Ramos (cell line): ENCODE measurements around the gene SNX14.
"Not testable (repeated sequence)": the region's sequence is repeated elsewhere in the genome, so short reads cannot be mapped to it uniquely, and the experiment has no call there.

ENCODE experiments used
- in situ Hi-C: fragments of 300-500 bp; cut with MboI; formaldehyde crosslinking; loops from one replicate; pipeline ENCODE4 v1.14.3; 2022; ENCODE audit warnings: low sequenced_read_pairs; ENCODE audit not compliant: unreplicated experiment

The SNX14 gene

DNA sequence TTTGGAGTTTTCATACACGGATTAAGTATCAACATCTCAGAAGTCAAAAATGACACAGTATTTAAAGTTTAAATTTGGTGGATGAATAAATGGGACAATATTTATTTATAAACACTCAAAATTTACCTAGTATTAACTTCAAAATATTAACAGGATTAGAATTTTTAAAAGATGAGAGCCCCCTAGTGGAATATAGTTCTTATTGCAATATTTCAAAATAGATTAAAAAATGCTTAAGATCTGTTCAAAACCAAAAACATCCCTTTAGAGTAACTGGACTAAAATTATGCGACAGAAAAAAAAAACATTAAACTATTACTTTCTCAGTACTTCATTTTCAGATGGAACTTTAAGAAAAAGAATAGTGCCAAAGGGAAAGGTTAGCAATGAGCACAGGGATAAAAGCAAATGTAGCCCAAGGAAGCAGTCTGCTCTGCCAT is 56.6 kb downstream of the SNX14 start:
- in situ Hi-C loops, result no loop called here

DNA sequence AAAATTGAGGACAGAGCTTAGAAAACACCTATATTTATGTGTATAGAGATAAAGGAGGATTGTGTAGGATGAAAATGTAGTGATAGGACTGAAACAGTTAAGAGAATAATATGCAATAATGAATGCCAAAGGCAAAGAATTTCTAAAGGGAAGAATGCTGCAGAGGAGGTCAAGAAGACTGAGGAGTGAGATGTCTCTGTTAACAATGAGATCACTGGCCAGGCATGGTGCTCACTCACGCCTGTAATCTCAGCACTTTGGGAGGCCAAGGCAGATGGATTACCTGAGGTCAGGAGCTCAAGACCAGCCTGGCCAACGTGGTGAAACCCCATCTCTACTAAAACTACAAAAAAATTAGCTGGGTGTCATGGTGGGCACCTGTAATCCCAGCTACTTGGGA is 69.4 kb downstream of the SNX14 start:
- in situ Hi-C loops, result not testable (repeated sequence)

DNA sequence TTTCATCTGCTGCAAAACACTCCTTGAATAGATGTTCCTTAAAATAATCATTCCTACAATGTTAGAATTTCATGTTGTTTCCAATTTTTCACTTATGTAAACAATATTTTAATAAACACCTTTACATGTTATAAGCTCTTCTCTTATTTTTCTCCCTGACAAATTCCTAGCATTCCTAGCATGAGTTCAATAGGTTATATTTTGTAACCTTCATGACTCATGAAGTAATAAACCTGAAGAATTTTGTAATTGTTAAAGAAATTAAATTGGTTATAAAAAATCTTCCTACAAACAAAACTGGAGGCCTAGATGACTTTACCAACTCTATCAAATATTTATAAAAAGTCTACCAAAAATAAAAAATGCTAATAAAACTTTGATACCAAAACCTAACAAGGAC is 77.5 kb downstream of the SNX14 start:
- in situ Hi-C loops, result no loop called here

DNA sequence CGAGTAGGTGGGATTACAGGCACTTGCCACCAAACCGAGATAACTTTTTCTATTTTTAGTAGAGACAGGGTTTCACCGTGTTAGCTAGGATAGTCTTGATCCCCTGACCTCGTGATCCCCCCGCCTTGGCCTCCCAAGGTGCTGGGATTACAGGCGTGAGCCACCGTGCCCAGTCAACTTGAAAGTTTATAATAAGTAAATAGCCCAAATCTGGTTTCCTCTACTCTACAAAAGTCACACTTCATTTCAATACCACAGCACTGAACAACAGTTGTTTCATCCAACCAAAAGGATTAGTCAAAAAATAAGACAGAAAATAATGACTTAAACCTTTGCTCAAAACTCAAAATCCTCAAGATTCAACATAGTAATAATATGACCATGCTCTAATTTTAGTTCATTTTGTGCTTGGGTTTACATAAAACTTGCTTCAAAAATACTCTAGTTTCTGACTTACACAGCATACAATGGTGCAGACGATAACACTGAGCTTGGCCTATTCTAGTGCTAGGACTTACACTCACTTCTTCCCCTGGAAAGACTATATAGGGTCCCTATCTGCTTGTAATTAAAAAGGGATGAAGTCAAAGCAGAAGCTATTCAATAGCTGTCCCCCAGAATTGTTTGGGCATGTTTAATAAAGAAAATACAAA is 87.1 kb downstream of the SNX14 start:
- in situ Hi-C loops, result no loop called here

DNA sequence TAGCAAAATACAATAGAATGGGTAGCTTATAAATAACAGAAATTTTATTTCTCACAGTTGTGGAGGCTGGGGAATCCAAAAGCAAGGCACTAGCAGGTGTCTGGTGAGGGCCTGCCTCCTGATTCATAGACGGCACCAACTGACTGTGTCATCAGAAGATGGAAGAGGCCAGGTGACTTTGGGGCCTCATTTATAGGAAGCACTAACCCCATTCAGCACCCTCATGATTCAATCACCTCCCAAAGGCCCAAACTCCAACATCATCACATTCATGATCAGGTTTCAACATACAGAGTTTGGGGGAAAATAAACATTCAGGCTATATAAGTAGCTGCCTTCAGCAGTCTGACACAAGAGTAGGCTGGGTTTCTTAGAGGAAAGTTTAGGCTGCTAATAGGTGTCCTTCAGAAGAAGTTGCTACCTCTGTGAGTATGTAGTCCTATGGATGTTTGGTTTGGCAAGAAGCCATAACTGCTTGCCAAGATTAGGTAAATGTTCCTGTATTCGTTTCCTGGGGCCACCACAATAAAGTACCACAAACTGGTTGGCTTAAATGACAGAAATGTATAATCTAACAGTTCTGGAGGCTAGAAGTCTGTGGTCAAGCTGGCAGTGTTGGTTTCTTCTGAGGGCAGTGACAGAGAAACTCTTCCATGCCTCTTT is 94.9 kb downstream of the SNX14 start:
- in situ Hi-C loops, result no loop called here

DNA sequence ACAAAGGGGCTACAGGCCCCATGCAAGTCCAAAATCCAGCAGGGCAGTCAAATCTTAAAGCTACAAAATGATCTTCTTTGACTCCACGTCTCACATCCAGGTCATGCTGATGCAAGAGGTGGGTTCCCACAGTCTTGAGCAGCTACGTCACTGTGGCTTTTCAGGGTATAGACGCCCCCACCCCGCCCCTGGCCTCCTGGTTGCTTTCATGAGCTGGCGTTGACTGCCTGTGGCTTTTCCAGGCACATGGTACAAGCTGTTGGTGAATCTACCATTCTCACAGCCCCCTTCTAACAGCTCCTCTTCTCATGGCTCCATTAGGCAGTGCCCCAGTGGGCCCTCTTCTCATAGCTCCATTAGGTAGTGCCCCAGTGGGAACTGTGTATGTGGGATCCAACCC is 96.8 kb downstream of the SNX14 start:
- in situ Hi-C loops, result no loop called here

DNA sequence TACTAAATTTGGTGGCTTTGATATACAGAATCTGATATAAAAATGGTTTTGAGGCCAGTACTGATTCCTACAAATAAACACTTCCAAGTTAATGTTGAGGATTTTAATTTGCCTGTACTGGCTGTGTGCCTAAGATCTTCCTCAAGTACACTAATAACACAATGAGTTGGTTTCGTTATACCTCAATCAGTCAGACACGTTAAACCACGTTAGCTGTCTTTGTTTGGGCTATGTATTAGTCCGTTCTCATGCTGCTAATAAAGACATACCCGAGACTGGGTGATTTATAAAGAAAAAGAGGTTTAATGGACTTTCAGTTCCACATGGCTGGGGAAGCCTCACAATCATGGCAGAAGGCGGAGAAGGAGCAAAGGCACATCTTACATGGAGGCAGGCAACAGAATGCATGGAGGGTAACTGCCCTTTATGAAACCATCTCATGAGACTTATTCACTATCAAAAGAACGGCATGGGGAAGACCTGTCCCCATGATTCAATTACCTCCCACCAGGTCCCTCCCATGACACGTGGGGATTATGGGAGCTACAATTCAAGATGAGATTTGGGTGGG is 97.6 kb downstream of the SNX14 start:
- in situ Hi-C loops, result no loop called here

DNA sequence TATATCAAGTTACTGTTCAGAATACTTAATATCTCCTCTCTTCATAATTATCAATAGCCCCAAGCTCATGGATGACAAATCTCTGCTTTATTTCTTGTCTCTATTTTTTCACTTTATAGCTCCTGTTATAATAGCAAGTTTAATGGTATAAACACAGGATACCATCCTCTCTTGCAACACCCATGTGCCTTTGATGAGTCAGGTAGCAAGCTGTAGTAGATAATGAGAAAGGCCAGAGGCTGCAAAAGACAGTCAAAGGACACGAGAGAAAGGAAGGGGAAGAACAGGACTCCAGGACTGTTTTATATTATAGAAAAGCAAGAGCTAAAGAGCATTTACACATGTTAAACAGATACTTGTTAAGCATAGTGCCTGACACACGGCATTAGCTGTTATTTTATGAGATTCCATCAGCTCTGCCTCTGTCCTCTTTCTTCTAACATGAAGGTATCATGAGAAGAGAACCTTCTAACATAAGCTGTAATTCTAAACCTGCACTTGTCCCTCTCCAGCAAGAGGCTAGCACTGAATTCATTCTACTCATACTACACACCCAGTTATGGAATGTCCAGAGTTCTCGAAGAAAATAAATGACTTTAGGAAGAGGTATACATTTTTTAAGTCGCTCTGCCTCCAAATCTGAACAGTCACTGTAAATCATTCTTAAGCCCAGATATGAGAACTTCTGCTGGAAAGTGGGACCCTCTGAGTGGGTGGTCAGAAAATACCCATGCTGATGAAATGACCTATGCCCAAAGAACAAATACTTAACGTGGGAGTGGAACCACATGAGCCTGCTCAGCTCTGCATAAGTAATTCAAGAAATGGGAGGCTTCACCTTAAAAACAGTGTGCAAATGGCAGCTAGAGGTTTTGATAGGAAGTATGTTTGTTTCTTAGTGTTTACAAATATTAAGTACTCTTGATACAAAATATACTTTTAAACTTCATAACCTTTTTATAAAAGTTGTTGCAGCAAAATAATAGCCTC is 98.8 kb downstream of the SNX14 start:
- in situ Hi-C loops, result no loop called here

DNA sequence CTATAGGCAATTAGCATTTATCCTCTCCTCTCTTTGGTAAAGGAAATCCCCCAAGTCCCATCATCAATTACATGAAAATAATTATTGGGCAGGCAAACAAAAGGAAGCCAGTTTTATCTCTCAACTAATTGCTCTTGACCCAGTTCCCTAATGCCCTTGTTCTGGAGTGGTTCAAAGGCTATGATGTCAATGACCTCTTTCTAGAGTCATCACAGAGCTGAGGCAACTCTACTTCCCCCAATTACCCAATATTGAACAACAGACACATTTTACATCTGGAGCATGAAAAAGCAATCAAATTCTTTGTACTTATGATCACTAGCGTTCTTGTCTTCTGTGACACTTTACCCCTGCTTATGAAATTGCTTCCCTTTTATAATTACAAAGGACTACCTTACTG is 100.3 kb downstream of the SNX14 start:
- in situ Hi-C loops, result no loop called here

DNA sequence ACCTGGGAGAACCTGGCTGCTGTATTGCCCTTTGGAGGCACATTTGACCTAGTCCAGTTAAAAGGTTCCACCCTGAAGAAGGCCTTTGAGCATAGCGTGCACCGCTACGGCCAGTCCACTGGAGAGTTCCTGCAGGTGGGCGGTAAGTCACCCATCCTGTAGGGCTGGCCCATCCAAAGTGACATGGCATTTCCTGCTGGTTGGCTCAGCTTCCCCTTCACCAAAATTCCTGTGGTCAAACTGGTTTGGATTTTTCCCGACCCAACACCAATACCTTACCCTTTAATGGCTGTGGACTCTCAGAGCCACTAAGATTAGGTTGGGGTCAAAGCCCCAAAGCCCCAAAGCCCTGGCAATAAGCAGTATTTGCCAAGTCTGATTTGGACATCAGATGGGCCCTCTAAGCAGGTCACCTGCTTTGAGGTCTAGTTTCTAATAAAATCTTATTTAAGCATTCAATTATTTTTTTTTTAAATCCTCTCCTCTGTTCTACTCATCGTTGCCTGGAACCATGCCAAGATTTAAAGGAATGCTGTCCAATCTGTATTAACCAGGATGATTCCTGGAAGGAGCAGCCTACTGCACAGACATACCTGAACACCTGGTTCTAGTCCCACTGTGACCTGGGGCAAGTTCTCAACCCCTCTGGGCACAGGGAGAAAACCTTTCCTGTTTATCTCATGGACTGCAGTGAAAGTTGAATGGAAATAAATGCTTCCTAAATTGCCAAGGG is 103.0 kb downstream of the SNX14 start:
- in situ Hi-C loops, result no loop called here

DNA sequence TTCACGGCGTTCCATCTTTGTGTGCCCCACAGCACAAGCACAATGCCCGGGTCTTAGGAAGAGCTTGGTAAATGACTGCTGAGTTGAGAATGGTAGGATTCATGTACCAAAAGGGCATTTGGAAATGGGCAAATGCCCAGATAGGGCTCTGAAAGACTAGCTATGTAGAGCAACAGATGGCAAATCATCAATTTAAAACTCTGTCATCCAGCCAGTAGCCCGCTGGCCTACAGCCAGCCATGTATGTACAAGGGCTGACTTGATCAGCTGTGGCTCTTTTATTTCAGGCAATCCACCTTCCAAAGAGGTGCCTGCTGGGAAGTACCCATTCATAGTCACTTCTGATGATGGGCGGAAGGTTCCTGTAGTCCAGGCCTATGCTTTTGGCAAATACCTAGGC is 108.7 kb downstream of the SNX14 start:
- in situ Hi-C loops, result loop anchor here (10.0 kb wide), 1 partner anchor 130 kb away; no protein-coding TSS in a partner anchor

DNA sequence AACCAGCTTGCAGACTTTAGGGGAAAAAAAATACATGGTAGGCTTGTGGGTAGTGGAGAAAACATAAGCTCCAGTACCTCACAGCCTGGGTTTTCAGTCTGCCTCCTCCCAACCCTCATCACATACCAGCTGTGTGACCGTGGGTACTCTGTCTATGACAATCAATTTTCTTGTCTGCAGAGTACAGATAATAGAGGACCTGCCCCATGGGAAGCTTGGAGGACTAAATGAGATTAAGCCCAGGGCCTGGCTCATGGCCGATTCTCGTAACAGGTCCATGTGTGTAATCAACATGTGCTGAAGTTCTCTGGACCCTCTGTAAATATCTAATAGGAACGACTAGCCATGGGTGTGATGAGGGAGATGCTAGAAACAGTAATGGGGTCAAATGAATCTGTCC is 109.8 kb downstream of the SNX14 start:
- in situ Hi-C loops, result loop anchor here (10.0 kb wide), 1 partner anchor 129 kb away; no protein-coding TSS in a partner anchor

DNA sequence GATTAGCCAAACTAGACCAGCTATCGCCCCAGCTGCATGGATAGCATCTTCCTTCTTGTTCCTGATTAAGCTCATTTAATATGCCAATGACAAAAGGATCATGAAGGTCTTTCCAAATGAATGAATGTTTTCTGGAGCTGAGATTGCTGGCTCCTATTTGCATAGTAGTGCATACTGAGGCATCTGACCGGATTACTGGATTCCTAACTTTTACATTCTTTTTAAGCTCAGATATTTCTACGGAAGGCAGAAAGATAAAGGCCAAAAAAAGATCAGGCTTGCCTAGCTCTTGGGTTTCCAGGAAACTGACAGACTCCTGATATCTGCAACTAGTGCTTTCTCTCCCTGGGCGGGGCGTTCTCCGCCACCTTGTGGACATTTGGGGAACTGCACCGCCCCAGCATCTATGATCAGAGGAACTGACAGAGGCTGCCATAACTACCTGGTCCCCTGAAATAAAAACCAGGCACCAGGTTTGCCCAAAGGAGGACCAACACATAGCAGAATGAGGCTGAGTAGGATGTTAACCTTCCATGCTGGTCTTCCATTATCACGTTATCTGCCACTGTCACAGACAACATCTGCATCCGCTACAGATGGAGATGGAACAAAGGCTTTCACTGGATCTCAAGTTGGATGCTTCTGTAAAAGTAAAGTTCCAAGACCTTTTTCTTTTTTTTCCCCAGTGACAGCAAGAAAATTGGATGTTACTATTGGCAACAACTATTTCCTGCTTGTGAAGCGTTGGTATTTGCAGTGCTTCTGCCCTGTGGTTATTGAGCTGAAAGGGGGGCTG is 110.6 kb downstream of the SNX14 start:
- in situ Hi-C loops, result loop anchor here (10.0 kb wide), 1 partner anchor 128 kb away; no protein-coding TSS in a partner anchor

DNA sequence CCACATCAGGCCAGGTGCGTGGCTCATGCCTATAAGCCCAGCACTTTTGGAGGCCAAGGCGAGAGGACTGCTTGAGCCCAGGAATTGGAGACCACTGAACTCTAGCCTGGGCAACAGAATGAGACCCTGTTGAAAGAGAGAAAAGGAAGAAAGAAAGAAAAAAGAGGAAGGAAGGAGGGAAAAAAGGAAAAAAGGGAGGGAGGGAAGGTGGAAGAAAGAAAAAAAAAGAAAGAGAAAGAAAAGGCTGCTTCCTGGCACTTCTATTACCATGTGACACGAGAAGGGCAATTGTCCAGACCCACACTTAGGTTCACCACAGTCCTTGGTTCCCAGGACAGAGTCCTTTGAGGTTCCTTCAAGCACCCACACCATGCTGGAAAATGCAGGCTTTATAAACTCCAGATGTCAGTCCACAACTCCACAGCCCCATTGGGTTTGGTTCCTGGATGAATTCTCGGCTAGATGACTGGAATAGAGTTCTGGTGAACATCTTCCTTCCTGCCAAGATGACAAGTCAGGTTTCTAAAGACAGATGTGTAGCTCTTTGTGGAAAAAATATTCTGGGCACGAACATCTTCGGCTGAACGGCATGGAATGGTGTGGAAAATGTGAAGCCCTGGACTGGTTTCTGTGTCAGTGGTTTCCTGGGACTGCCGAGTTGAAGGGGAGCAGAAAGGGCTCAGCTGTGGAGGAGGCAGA is 111.3 kb downstream of the SNX14 start:
- in situ Hi-C loops, result loop anchor here (10.0 kb wide), 1 partner anchor 128 kb away; no protein-coding TSS in a partner anchor

DNA sequence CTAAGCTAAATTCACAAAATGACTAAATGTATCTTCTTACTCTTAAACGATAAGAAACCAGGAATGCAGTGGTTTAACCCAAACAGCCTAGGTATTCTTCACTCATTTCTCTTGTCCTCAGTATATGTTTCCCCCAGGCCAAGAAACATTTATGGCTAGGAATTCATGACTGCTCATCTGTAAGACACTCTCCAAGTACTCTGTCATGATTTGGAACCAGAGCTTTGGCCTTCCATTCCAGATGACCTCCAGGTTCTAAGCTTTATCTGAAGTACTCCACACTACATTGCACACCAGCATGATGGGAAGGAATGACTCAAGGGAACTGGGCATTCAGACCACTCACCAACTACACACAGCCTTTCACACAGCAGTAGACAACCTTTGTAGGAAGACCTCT is 114.5 kb downstream of the SNX14 start:
- in situ Hi-C loops, result no loop called here

DNA sequence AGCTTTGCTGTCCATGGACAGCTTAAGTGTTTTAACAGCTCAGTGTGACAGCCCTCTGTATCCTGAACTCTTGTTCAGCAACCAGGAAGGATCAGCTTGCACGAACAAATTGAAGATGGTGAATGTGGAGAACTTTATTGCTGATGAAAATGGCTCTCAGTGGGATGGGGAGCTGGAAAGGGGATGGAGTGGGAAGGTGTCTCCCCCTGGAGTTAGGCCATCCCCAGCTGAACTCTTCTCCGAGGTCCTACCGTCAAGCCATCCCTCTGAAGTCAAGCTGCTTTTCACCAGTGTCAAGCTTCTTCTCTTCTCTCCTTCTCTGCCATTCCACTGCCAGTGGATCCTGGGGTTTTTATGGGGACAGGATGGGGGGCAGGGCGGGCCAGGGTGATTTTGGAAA is 117.1 kb downstream of the SNX14 start:
- in situ Hi-C loops, result no loop called here

DNA sequence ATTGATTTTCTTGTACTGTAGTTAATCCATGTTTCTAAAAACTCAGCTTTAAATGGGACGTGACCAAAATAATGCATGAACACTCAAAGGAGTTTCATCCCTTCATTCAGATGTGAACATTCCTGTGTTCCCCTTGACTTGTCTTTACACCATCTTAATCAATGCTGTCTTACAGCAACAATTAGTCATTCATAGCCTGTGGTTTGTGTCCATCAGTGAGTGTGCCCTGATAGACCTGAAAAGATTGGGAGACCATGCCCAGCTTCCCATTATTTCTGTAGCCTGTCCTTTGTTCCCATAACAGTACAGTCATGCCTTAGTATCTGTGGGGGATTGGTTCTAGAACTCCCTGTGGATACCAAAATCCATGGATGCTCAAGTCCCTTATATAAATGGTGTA is 119.9 kb downstream of the SNX14 start:
- in situ Hi-C loops, result no loop called here

DNA sequence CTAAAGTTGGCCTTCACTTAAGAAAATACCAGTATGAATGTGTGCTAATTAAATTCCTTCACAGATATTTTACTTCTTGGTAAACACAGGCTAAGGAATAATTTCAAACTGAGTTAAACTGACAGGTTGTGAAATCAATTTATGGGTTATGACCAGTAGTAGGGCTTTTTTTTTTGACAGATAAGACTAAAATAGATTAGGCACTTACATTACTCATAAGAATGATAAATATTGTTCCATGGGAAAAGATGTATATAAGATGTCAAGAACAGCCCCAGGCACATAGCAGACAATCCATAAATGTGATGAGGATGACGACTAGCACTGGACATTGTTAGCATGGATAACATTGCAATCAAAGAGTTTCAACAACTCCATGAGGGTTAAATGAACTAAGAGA is 120.9 kb downstream of the SNX14 start:
- in situ Hi-C loops, result no loop called here
